Right lobe of liver (tissue), 4 donors: ENCODE data around the gene COL2A1.

ENCODE experiments used
- POLR2A ChIP-seq: fragments of 450-650 bp; IDR thresholded peaks from one replicate; pipeline ENCODE4 v1.6.1; 2017; ENCODE audit warnings: antibody characterized with exemption, mild to moderate bottlenecking
- TF ChIP-seq, protein P1 (sequence below), 4 donors: fragments of 200-600 bp in 3 of 4; fragments of 450-650 bp in 1 of 4; IDR thresholded peaks; one replicate each; pipeline versions ENCODE4 v1.5.1 to v1.8.0; 2016 to 2022; ENCODE audit warnings: antibody characterized with exemption in 4 of 4, mild to moderate bottlenecking in 2 of 4
- donor health status: DM: no; HTN: no; CAD: no.
- donor health status: DM: no; HTN: no; CAD: no.
- donor health status: DM: no; HTN: yes; CAD: no.

DNA sequence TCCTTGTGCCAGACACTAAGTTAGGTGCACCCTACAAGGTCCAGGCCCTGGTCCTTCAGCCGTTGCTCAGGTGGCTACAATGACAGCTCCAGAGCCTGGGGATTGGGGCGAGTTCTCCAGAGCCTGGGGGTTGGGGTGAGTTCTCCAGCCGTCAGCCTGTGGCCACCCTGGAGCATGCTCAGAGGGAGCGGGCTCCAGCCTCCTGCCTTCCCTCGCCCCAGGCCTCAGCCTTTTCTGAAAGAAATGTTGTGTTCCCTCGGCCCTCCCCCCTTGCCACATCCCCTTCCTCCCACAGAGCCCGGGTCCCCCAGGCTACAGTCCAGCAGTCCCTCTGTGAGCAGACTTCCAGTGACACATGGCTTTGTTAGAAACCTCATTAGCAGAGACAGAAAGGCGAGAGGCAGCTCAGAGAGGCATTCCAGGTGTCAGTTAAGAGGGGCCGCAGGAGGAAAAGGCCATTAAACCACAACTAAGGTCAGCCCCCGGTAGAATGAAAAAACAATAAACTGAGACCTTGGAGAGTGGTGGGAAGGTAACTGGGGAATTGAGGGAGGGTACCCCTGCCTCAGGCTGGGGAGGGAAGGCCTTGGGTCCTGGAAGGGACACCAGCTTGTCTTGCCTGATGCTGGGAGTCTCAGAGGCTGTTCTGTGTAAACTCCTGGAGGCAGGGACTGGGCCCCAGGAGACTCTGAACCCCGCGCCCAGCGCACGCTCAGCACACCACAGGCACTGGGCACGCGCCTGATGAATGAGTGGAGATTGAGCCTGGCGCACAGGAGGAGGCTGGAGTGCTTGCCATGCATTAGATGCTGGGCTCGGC, 23.1 kb upstream of the COL2A1 start:
- TF ChIP-seq, protein P1, sequence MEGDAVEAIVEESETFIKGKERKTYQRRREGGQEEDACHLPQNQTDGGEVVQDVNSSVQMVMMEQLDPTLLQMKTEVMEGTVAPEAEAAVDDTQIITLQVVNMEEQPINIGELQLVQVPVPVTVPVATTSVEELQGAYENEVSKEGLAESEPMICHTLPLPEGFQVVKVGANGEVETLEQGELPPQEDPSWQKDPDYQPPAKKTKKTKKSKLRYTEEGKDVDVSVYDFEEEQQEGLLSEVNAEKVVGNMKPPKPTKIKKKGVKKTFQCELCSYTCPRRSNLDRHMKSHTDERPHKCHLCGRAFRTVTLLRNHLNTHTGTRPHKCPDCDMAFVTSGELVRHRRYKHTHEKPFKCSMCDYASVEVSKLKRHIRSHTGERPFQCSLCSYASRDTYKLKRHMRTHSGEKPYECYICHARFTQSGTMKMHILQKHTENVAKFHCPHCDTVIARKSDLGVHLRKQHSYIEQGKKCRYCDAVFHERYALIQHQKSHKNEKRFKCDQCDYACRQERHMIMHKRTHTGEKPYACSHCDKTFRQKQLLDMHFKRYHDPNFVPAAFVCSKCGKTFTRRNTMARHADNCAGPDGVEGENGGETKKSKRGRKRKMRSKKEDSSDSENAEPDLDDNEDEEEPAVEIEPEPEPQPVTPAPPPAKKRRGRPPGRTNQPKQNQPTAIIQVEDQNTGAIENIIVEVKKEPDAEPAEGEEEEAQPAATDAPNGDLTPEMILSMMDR (IDR thresholded peaks at IDR 0.05): no peak
- TF ChIP-seq POLR2A: no peak
